Natural killer cell (primary cell): ENCODE data around the gene PPFIA2. TPM values are rescaled to one million over a fixed set of nuclear protein-coding genes. Genes with fewer than 3 reads are reported as not detected.

Experiments used
- ATAC-seq, 3 donors: fragments of 150-1000 bp in 2 of 3; fragments of 200-7000 bp in 1 of 3; cut with Tn5 transposase; 1 replicate in 1 of 3; 2 replicates in 2 of 3; pipeline ENCODE4 v1.10.0; 2021; ENCODE audit warnings: mild to moderate bottlenecking in 2 of 3, moderate library complexity in 2 of 3
- DNase-seq, 2 donors: peaks; one replicate each; pipeline versions ENCODE4 v3.0.0 to v3.0.0-alpha.2; 2013 to 2021; ENCODE audit warnings: mixed read lengths in 1 of 2
- H3K27ac ChIP-seq: one replicate; pipeline ENCODE4 v1.5.1; 2013; ENCODE audit warnings: mild to moderate bottlenecking, low read length
- H3K27me3 ChIP-seq: one replicate; pipeline ENCODE4 v1.6.1; 2013; ENCODE audit warnings: low read length; ENCODE audit not compliant: control insufficient read depth, insufficient read depth
- H3K36me3 ChIP-seq: one replicate; pipeline ENCODE4 v1.6.1; 2013; ENCODE audit warnings: low read length; ENCODE audit not compliant: control insufficient read depth, insufficient read depth
- H3K4me1 ChIP-seq: one replicate; pipeline ENCODE4 v1.6.1; 2013; ENCODE audit warnings: low read length; ENCODE audit not compliant: control insufficient read depth, insufficient read depth
- H3K4me3 ChIP-seq: one replicate; pipeline ENCODE4 v1.5.1; 2013; ENCODE audit warnings: low read length
- H3K9me3 ChIP-seq: one replicate; pipeline ENCODE4 v1.6.1; 2013; ENCODE audit warnings: low read length; ENCODE audit not compliant: control insufficient read depth, insufficient read depth
- H3K27ac Mint-ChIP-seq, 2 donors: one replicate each; pipeline ENCODE4 v1.8.0; 2022; ENCODE audit warnings: mild to moderate bottlenecking in 2 of 2, mixed read lengths in 2 of 2, moderate library complexity in 1 of 2
- H3K27me3 Mint-ChIP-seq, 2 donors: one replicate each; pipeline ENCODE4 v1.8.0; 2022; ENCODE audit warnings: low read depth in 2 of 2, mixed read lengths in 2 of 2
- H3K36me3 Mint-ChIP-seq: one replicate; pipeline ENCODE4 v1.8.0; 2022; ENCODE audit warnings: mixed read lengths
- H3K4me1 Mint-ChIP-seq, 2 donors: one replicate each; pipeline ENCODE4 v1.8.0; 2022; ENCODE audit warnings: mixed read lengths in 2 of 2
- H3K4me3 Mint-ChIP-seq: one replicate; pipeline ENCODE4 v1.8.0; 2022; ENCODE audit warnings: mild to moderate bottlenecking, moderate library complexity, mixed read lengths
- H3K9me3 Mint-ChIP-seq, 2 donors: one replicate each; pipeline ENCODE4 v1.8.0; 2022; ENCODE audit warnings: mixed read lengths in 2 of 2
- CTCF ChIP-seq: fragments of 200-600 bp; IDR thresholded peaks from one replicate; pipeline ENCODE4 v1.8.0; 2022; ENCODE audit warnings: antibody characterized with exemption
- WGBS: methylation state at CpG from one replicate; pipeline ENCODE4 v1.1.7; 2013; ENCODE audit warnings: missing lambda C conversion rate; ENCODE audit not compliant: insufficient coverage; 5-methylcytosine and 5-hydroxymethylcytosine counted together
- intact Hi-C: fragments of 100-400 bp; cut with micrococcal nuclease; formaldehyde crosslinking; loops from one replicate; pipeline ENCODE4 v1.14.2; 2022
- total RNA-seq, 4 donors: library from RNA; stranded (reverse); fragments of 120-200 nt in 1 of 4; gene quantifications; one replicate each; pipeline versions ENCODE4 v1.2.3 to v1.2.4, GENCODE V29; 2013 to 2022

PPFIA2 gene
- total RNA-seq, 3 donors from 2014 or later (not counting 1 experiment from before 2014, with no cell fraction given) = not detected

- Mint-ChIP-seq H3K27ac (no peak overlapping the region), H3K4me1 (no peaks in the 10 kb centered on the region), H3K27me3 (no peaks in the 10 kb centered on the region), H3K9me3 (peaks cover 9 to 10% of the 10 kb centered on the region in 2 donors), H3K4me3 (no peak overlapping the region), H3K36me3 (no peaks in the 10 kb centered on the region)
- Histone ChIP-seq H3K36me3 (no peaks in the 10 kb centered on the region), H3K27me3 (no peaks in the 10 kb centered on the region), H3K4me1 (no peaks in the 10 kb centered on the region), H3K9me3 (no peaks in the 10 kb centered on the region), H3K27ac (no peak overlapping the region), H3K4me3 (no peak overlapping the region)
- 97% methylated on average over 3 of the region's 7 CpGs for WGBS
- TF ChIP-seq CTCF = no peak
- DNase-seq (no peak), ATAC-seq (no peak)
- intact Hi-C loops = no loop called here
Observed at GRCh38 chr12:81389550-81390099, 369.5 kb downstream of the PPFIA2 start.

- Histone ChIP-seq H3K9me3 (peaks cover 3% of the 10 kb centered on the region), H3K4me3 (no peak overlapping the region), H3K27me3 (no peaks in the 10 kb centered on the region), H3K4me1 (no peaks in the 10 kb centered on the region), H3K36me3 (no peaks in the 10 kb centered on the region), H3K27ac (no peak overlapping the region)
- no peak overlapping the region for H3K4me3 Mint-ChIP-seq
- H3K36me3 Mint-ChIP-seq = no peaks in the 10 kb centered on the region
- H3K27ac Mint-ChIP-seq = no peak overlapping the region
- intact Hi-C loops = no loop called here
- no peaks in the 10 kb centered on the region for H3K4me1 Mint-ChIP-seq
- WGBS = 100% methylated on average over 1 of the region's 1 CpG
- ATAC-seq (no peak), DNase-seq (no peak)
- H3K27me3 Mint-ChIP-seq = no peaks in the 10 kb centered on the region
- peaks cover 3 to 5% of the 10 kb centered on the region in 2 donors for H3K9me3 Mint-ChIP-seq
- TF ChIP-seq CTCF = no peak
Observed at GRCh38 chr12:81386101-81386500, 373.0 kb downstream of the PPFIA2 start.

- H3K4me3 ChIP-seq = no peak overlapping the region
- Mint-ChIP-seq H3K4me1 (no peaks in the 10 kb centered on the region), H3K27me3 (no peaks in the 10 kb centered on the region), H3K4me3 (no peak overlapping the region), H3K36me3 (no peaks in the 10 kb centered on the region), H3K27ac (no peak overlapping the region), H3K9me3 (peaks cover 4 to 6% of the 10 kb centered on the region in 2 donors)
- no peak for TF ChIP-seq CTCF
- intact Hi-C loops = no loop called here
- H3K4me1 ChIP-seq = no peaks in the 10 kb centered on the region
- no peaks in the 10 kb centered on the region for H3K27me3 ChIP-seq
- 80% methylated on average over 1 of the region's 1 CpG for WGBS
- no peaks in the 10 kb centered on the region for H3K36me3 ChIP-seq
- H3K9me3 ChIP-seq = peaks cover 3% of the 10 kb centered on the region
- ATAC-seq = no peak
- H3K27ac ChIP-seq = no peak overlapping the region
- DNase-seq = no peak
Observed at GRCh38 chr12:81381951-81382350, 377.2 kb downstream of the PPFIA2 start.
